Right forelimb (tissue), 1 donor: ENCODE data around the gene SCNN1A.

Source experiments
- DNase-seq: peaks from one replicate; pipeline ENCODE4 v3.0.0-alpha.2; 2018

Gene SCNN1A

GRCh38 chr12:6315704-6316597 lies 59.4 kb downstream of the SCNN1A start:
- no peak for DNase-seq

GRCh38 chr12:6315184-6315583 lies 60.2 kb downstream of the SCNN1A start:
- DNase-seq: no peak

- no peak for DNase-seq
Measured at GRCh38 chr12:6314776-6315175, 60.6 kb downstream of the SCNN1A start.

GRCh38 chr12:6313326-6313940 lies 61.9 kb downstream of the SCNN1A start:
- DNase-seq: no peak

- DNase-seq: no peak
Measured at GRCh38 chr12:6312529-6313325, 62.6 kb downstream of the SCNN1A start.

- no peak for DNase-seq
Measured at GRCh38 chr12:6311822-6312528, 63.4 kb downstream of the SCNN1A start.

GRCh38 chr12:6310771-6311610 lies 64.4 kb downstream of the SCNN1A start:
- no peak for DNase-seq

GRCh38 chr12:6307529-6307928 lies 67.8 kb downstream of the SCNN1A start:
- DNase-seq: no peak

GRCh38 chr12:6306599-6307220 lies 68.7 kb downstream of the SCNN1A start:
- DNase-seq: no peak

- no peak for DNase-seq
Measured at GRCh38 chr12:6306151-6306550, 69.2 kb downstream of the SCNN1A start.

- DNase-seq: no peak
Measured at GRCh38 chr12:6303071-6303470, 72.3 kb downstream of the SCNN1A start.

GRCh38 chr12:6302621-6303020 lies 72.7 kb downstream of the SCNN1A start:
- no peak for DNase-seq

GRCh38 chr12:6301721-6302120 lies 73.6 kb downstream of the SCNN1A start:
- DNase-seq: no peak

GRCh38 chr12:6297170-6297569 lies 78.2 kb downstream of the SCNN1A start:
- no peak for DNase-seq
